ENCODE measurements around the gene PAX1. TPM values are rescaled to one million over a fixed set of nuclear protein-coding genes. Genes with fewer than 3 reads are reported as not detected.

The PAX1 gene
- total and polyA plus RNA-seq, 9 of the 15 experiments (the other 6 are each of a cell fraction or from before 2014, with no cell fraction given), result not detected

- intact Hi-C loops (cut with micrococcal nuclease), result no loop called here
- no peaks in the 10 kb centered on the region for H3K9me3 ChIP-seq (replicated peaks; ENCODE audit: control insufficient read depth, insufficient read depth, low read depth, low read length)
- ChIA-PET CTCF (ENCODE audit: low intra/inter-chr PET ratio) (no interaction called here), POLR2A (no interaction called here)
- in situ Hi-C loops (cut with MboI), result no loop called here
- H3K27ac ChIP-seq (ENCODE audit: extremely low read depth, low read depth, low read length), result no peak overlapping the region
- no peaks in the 10 kb centered on the region for H3K79me2 ChIP-seq (ENCODE audit: control insufficient read depth, insufficient read depth, low read length)
- ATAC-seq, result no peak
- H3K4me2 ChIP-seq (ENCODE audit: insufficient read depth, low read length), result no peak overlapping the region
- peaks cover 0 to 13% of the 10 kb centered on the region in 2 experiments; a peak in 1 of 5 replicates for H3K27me3 ChIP-seq (ENCODE audit: control insufficient read depth in 2 of 2, insufficient read depth in 2 of 2, low read length in 2 of 2)
- H3K4me1 ChIP-seq (replicated peaks in 1 of 2; ENCODE audit: control insufficient read depth in 2 of 2, insufficient read depth in 2 of 2, low read length in 2 of 2), result no peaks in the 10 kb centered on the region; a peak in 1 of 5 replicates
- no peaks in the 10 kb centered on the region for H4K20me1 ChIP-seq (replicated peaks; ENCODE audit: control insufficient read depth, insufficient read depth, low read length)
- no peak for DNase-seq (ENCODE audit: extremely low read depth in 1 of 4, low spot score in 3 of 4)
- no peak overlapping the region for H2AFZ ChIP-seq (ENCODE audit: low read depth, low read length)
- 2% methylated on average over 7 of the region's 10 CpGs for WGBS (ENCODE audit: insufficient coverage, low coverage, missing lambda C conversion rate)
- no TSS peak for BruUV-seq (replicated peaks)
- no peaks in the 10 kb centered on the region for H3K9me1 ChIP-seq (ENCODE audit: control insufficient read depth, insufficient read depth, low read length)
- FAIRE-seq, result no peak
- H3K4me3 ChIP-seq, result no peak overlapping the region
- no peaks in the 10 kb centered on the region for H3K36me3 ChIP-seq (ENCODE audit: control insufficient read depth, insufficient read depth, low read length)
- H3K9ac ChIP-seq (ENCODE audit: insufficient read depth in 1 of 2, low read depth in 2 of 2, low read length in 2 of 2), result no peak overlapping the region
- TF ChIP-seq ZFPM2 (CRISPR knock-in tag; IDR thresholded peaks at IDR 0.05), result no peak
- TF ChIP-seq, protein P1, sequence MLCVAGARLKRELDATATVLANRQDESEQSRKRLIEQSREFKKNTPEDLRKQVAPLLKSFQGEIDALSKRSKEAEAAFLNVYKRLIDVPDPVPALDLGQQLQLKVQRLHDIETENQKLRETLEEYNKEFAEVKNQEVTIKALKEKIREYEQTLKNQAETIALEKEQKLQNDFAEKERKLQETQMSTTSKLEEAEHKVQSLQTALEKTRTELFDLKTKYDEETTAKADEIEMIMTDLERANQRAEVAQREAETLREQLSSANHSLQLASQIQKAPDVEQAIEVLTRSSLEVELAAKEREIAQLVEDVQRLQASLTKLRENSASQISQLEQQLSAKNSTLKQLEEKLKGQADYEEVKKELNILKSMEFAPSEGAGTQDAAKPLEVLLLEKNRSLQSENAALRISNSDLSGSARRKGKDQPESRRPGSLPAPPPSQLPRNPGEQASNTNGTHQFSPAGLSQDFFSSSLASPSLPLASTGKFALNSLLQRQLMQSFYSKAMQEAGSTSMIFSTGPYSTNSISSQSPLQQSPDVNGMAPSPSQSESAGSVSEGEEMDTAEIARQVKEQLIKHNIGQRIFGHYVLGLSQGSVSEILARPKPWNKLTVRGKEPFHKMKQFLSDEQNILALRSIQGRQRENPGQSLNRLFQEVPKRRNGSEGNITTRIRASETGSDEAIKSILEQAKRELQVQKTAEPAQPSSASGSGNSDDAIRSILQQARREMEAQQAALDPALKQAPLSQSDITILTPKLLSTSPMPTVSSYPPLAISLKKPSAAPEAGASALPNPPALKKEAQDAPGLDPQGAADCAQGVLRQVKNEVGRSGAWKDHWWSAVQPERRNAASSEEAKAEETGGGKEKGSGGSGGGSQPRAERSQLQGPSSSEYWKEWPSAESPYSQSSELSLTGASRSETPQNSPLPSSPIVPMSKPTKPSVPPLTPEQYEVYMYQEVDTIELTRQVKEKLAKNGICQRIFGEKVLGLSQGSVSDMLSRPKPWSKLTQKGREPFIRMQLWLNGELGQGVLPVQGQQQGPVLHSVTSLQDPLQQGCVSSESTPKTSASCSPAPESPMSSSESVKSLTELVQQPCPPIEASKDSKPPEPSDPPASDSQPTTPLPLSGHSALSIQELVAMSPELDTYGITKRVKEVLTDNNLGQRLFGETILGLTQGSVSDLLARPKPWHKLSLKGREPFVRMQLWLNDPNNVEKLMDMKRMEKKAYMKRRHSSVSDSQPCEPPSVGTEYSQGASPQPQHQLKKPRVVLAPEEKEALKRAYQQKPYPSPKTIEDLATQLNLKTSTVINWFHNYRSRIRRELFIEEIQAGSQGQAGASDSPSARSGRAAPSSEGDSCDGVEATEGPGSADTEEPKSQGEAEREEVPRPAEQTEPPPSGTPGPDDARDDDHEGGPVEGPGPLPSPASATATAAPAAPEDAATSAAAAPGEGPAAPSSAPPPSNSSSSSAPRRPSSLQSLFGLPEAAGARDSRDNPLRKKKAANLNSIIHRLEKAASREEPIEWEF (CRISPR knock-in tag; IDR thresholded peaks at IDR 0.05), result no peak
- no peak for TF ChIP-seq SRSF1 (IDR thresholded peaks at IDR 0.05; ENCODE audit: low read depth, low read length)
- no peak for TF ChIP-seq TAF9B (IDR thresholded peaks at IDR 0.05; ENCODE audit: partially characterized antibody)
- no peak for TF ChIP-seq PTRF (tag; IDR thresholded peaks at IDR 0.05)
- no peak for TF ChIP-seq NFATC3 (IDR thresholded peaks at IDR 0.05)
- no peak for TF ChIP-seq ZNF586 (CRISPR knock-in tag; conservative IDR thresholded peaks at IDR 0.05)
- no peak for TF ChIP-seq SLC30A9 (CRISPR knock-in tag; IDR thresholded peaks at IDR 0.05)
- TF ChIP-seq HDAC8 (tag; IDR thresholded peaks at IDR 0.05), result no peak
- TF ChIP-seq POLR2G (IDR thresholded peaks at IDR 0.05; ENCODE audit: low read depth, low read length), result no peak
- TF ChIP-seq ARID4B (CRISPR knock-in tag; IDR thresholded peaks at IDR 0.05), result no peak
- TF ChIP-seq, protein P2, sequence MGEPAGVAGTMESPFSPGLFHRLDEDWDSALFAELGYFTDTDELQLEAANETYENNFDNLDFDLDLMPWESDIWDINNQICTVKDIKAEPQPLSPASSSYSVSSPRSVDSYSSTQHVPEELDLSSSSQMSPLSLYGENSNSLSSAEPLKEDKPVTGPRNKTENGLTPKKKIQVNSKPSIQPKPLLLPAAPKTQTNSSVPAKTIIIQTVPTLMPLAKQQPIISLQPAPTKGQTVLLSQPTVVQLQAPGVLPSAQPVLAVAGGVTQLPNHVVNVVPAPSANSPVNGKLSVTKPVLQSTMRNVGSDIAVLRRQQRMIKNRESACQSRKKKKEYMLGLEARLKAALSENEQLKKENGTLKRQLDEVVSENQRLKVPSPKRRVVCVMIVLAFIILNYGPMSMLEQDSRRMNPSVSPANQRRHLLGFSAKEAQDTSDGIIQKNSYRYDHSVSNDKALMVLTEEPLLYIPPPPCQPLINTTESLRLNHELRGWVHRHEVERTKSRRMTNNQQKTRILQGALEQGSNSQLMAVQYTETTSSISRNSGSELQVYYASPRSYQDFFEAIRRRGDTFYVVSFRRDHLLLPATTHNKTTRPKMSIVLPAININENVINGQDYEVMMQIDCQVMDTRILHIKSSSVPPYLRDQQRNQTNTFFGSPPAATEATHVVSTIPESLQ (CRISPR knock-in tag; IDR thresholded peaks at IDR 0.05), result no peak
Observed at GRCh38 chr20:21681922-21682318, 23.5 kb upstream of the PAX1 start.
